GM23338 (cell line): ENCODE results near the gene PTP4A1. TPM values are rescaled to one million over a fixed set of nuclear protein-coding genes. Genes with fewer than 3 reads are reported as not detected.

Experiments
- ATAC-seq: fragments of 200-7000 bp; cut with Tn5 transposase; 3 replicates; pipeline ENCODE4 v1.9.1; 2020
- DNase-seq: peaks from one replicate; pipeline ENCODE4 v3.0.0-alpha.2; 2015; ENCODE audit warnings: low spot score
- H2AFZ ChIP-seq: fragments of 200-600 bp; sonication (generic); 2 replicates; pipeline ENCODE4 v1.8.0; 2016; ENCODE audit warnings: antibody characterized with exemption, mild to moderate bottlenecking, moderate library complexity
- H3F3A ChIP-seq: fragments of 200-600 bp; sonication (generic); replicated peaks from 2 replicates; pipeline ENCODE4 v1.8.0; 2017; ENCODE audit warnings: antibody characterized with exemption, mixed run types, low read depth
- H3K27ac ChIP-seq: fragments of 200-600 bp; sonication (generic); 2 replicates; pipeline ENCODE4 v1.6.1; 2016; ENCODE audit warnings: low read depth
- H3K27me3 ChIP-seq: fragments of 200-600 bp; sonication (generic); 2 replicates; pipeline ENCODE4 v1.8.0; 2016; ENCODE audit warnings: mild to moderate bottlenecking, mixed run types, moderate library complexity; ENCODE audit not compliant: insufficient read depth
- H3K36me3 ChIP-seq: fragments of 200-600 bp; sonication (generic); 2 replicates; pipeline ENCODE4 v1.8.0; 2016; ENCODE audit warnings: mild to moderate bottlenecking; ENCODE audit not compliant: insufficient read depth
- H3K4me1 ChIP-seq: fragments of 200-600 bp; sonication (generic); 2 replicates; pipeline ENCODE4 v1.8.0; 2016; ENCODE audit warnings: mild to moderate bottlenecking, moderate library complexity; ENCODE audit not compliant: insufficient read depth
- H3K4me2 ChIP-seq: fragments of 200-600 bp; sonication (generic); 2 replicates; pipeline ENCODE4 v1.7.1; 2017; ENCODE audit warnings: mixed run types
- H3K4me3 ChIP-seq: fragments of 200-600 bp; sonication (generic); 2 replicates; pipeline ENCODE4 v1.6.1; 2016; ENCODE audit warnings: mixed run types
- H3K79me2 ChIP-seq: fragments of 200-600 bp; sonication (generic); replicated peaks from 2 replicates; pipeline ENCODE4 v1.8.0; 2017; ENCODE audit warnings: mild to moderate bottlenecking; ENCODE audit not compliant: insufficient read depth
- H3K9me2 ChIP-seq: fragments of 200-600 bp; sonication (generic); 2 replicates; pipeline ENCODE4 v1.8.0; 2017; ENCODE audit not compliant: insufficient read depth
- H4K20me1 ChIP-seq: fragments of 200-600 bp; sonication (generic); replicated peaks from 2 replicates; pipeline ENCODE4 v1.8.0; 2017; ENCODE audit warnings: mild to moderate bottlenecking; ENCODE audit not compliant: insufficient read depth
- H3K27ac Mint-ChIP-seq: 2 replicates; pipeline ENCODE4 v1.8.0; 2020; ENCODE audit warnings: inconsistent platforms, mild to moderate bottlenecking, moderate library complexity, mixed read lengths
- H3K27me3 Mint-ChIP-seq: 3 replicates; pipeline ENCODE4 v1.8.0; 2022; ENCODE audit warnings: low read depth, mild to moderate bottlenecking, moderate library complexity, mixed read lengths, inconsistent platforms; ENCODE audit not compliant: insufficient read depth, poor library complexity
- H3K36me3 Mint-ChIP-seq: 3 replicates; pipeline ENCODE4 v1.8.0; 2021; ENCODE audit warnings: low read depth, mild to moderate bottlenecking, inconsistent platforms, moderate library complexity, mixed read lengths
- H3K4me1 Mint-ChIP-seq: 3 replicates; pipeline ENCODE4 v1.8.0; 2020; ENCODE audit warnings: mild to moderate bottlenecking, inconsistent platforms, mixed read lengths
- H3K4me3 Mint-ChIP-seq: 3 replicates; pipeline ENCODE4 v1.8.0; 2021; ENCODE audit warnings: moderate library complexity, mild to moderate bottlenecking, inconsistent platforms, mixed read lengths
- H3K9me3 Mint-ChIP-seq: 3 replicates; pipeline ENCODE4 v1.8.0; 2020; ENCODE audit warnings: moderate library complexity, mild to moderate bottlenecking, inconsistent platforms, mixed read lengths
- CREB1 ChIP-seq: fragments of 250-450 bp; sonication (Bioruptor Pico); IDR thresholded peaks from 2 replicates; pipeline ENCODE4 v1.5.0; 2020; ENCODE audit warnings: low read depth, mild to moderate bottlenecking, moderate library complexity
- EZH2phosphoT487 ChIP-seq: fragments of 200-600 bp; sonication (generic); IDR thresholded peaks from one replicate; pipeline ENCODE4 v1.8.1; 2018; ENCODE audit warnings: antibody characterized with exemption; ENCODE audit not compliant: unreplicated experiment
- JUNB ChIP-seq: IDR thresholded peaks from one replicate; pipeline ENCODE4 v1.6.1; 2016; ENCODE audit warnings: antibody characterized with exemption; ENCODE audit not compliant: unreplicated experiment
- NANOG ChIP-seq: IDR thresholded peaks from 2 replicates; pipeline ENCODE4 v1.6.1; 2016; ENCODE audit warnings: antibody characterized with exemption, borderline replicate concordance
- POLR2AphosphoS5 ChIP-seq: IDR thresholded peaks from 2 replicates; pipeline ENCODE4 v1.6.1; 2016; ENCODE audit warnings: antibody characterized with exemption, low read depth
- REST ChIP-seq: IDR thresholded peaks from one replicate; pipeline ENCODE4 v1.6.1; 2018; ENCODE audit warnings: antibody characterized with exemption; ENCODE audit not compliant: unreplicated experiment
- STAT1 ChIP-seq: IDR thresholded peaks from one replicate; pipeline ENCODE4 v1.6.1; 2016; ENCODE audit warnings: antibody characterized with exemption; ENCODE audit not compliant: unreplicated experiment
- ZNF331 ChIP-seq: fragments of 250-450 bp; sonication (Bioruptor Pico); IDR thresholded peaks from 2 replicates; pipeline ENCODE4 v1.5.0; 2020; ENCODE audit warnings: low read depth, mild to moderate bottlenecking, moderate library complexity
- polyA plus RNA-seq: library from polyadenylated mRNA; unstranded; fragments of >200 nt; fragmentation: Nextera tagmentation; extraction: Ambion mirVana; gene quantifications from 2 replicates; pipeline ENCODE4 v1.2.1, GENCODE V29; 2016
- total RNA-seq: library from RNA; depleted of rRNA; stranded (reverse); fragments of >200 nt; shearing (Covaris generic); gene quantifications from 2 replicates; pipeline ENCODE4 v1.2.3, GENCODE V29; 2014
- TF ChIP-seq, protein P1 (sequence below): fragments of 250-450 bp; sonication (Bioruptor Pico); IDR thresholded peaks from 2 replicates; pipeline ENCODE4 v1.5.0; 2020; ENCODE audit warnings: mild to moderate bottlenecking, moderate library complexity
- TF ChIP-seq, protein P2 (sequence below), 2 experiments: fragments of 200-600 bp in 1 of 2; sonication (generic) in 1 of 2; conservative IDR thresholded peaks; 2 replicates each; pipeline versions ENCODE4 v1.5.1 to v1.6.1; 2016 to 2017; ENCODE audit warnings: antibody characterized with exemption in 2 of 2, low read depth in 2 of 2, mild to moderate bottlenecking in 2 of 2, moderate library complexity in 1 of 2

Gene PTP4A1
- total and polyA plus RNA-seq, 2 experiments from 2014 or later, result 99.0 to 102 TPM

DNA sequence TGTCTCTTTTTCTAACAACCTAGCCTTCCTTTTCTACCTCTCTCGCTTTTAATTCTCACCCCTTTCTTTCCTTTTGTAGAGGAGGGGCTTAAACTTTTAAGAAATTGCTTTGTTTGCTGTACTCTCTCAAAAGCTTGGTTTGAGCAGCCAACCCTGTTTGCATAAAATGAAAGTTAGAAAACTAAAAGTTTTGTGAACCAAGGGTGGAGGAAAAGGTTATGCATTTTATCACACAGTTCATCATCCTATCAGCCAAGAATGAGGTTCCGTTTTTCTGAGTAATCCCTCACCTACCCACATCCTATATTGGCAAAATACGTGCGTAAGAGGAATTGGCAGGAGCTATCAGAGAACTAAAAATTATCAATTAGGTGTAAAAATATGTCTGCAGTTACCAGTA is 42.8 kb upstream of the PTP4A1 start:
- Mint-ChIP-seq H3K36me3 (no peaks in the 10 kb centered on the region), H3K4me3 (no peak overlapping the region), H3K9me3 (peaks cover 7% of the 10 kb centered on the region; the same call in 2 of the 3 replicates), H3K27ac (no peak overlapping the region), H3K27me3 (peaks cover 3% of the 10 kb centered on the region), H3K4me1 (no peaks in the 10 kb centered on the region)
- TF ChIP-seq NANOG (no peak), STAT1 (no peak)
- no peak for ATAC-seq
- Histone ChIP-seq H3K9me2 (no peaks in the 10 kb centered on the region), H3K4me1 (no peaks in the 10 kb centered on the region), H3K27ac (no peak overlapping the region), H3K36me3 (no peaks in the 10 kb centered on the region), H3K4me2 (no peak overlapping the region), H4K20me1 (no peaks in the 10 kb centered on the region), H3K79me2 (no peaks in the 10 kb centered on the region), H3F3A (no peaks in the 10 kb centered on the region), H3K4me3 (no peak overlapping the region), H2AFZ (no peak overlapping the region), H3K27me3 (no peaks in the 10 kb centered on the region)
- DNase-seq, result no peak

- H3K27me3 ChIP-seq, result no peaks in the 10 kb centered on the region
- Mint-ChIP-seq H3K36me3 (no peaks in the 10 kb centered on the region), H3K27ac (no peak overlapping the region), H3K4me3 (no peak overlapping the region), H3K27me3 (peaks cover 3% of the 10 kb centered on the region), H3K4me1 (no peaks in the 10 kb centered on the region), H3K9me3 (peaks cover 5% of the 10 kb centered on the region; the same call in 2 of the 3 replicates)
- H3K9me2 ChIP-seq, result no peaks in the 10 kb centered on the region
- no peaks in the 10 kb centered on the region for H3K4me1 ChIP-seq
- H4K20me1 ChIP-seq, result no peaks in the 10 kb centered on the region
- H3F3A ChIP-seq, result no peaks in the 10 kb centered on the region
- no peaks in the 10 kb centered on the region for H3K79me2 ChIP-seq
- no peak for DNase-seq
- H3K4me2 ChIP-seq, result no peak overlapping the region
- H3K27ac ChIP-seq, result no peak overlapping the region
- ATAC-seq, result no peak
- H2AFZ ChIP-seq, result no peak overlapping the region
- H3K4me3 ChIP-seq, result no peak overlapping the region
- no peaks in the 10 kb centered on the region for H3K36me3 ChIP-seq
- no peak for TF ChIP-seq CREB1 (CRISPR knock-in tag)
- TF ChIP-seq JUNB, result no peak
- TF ChIP-seq NANOG, result no peak
- TF ChIP-seq, protein P1, sequence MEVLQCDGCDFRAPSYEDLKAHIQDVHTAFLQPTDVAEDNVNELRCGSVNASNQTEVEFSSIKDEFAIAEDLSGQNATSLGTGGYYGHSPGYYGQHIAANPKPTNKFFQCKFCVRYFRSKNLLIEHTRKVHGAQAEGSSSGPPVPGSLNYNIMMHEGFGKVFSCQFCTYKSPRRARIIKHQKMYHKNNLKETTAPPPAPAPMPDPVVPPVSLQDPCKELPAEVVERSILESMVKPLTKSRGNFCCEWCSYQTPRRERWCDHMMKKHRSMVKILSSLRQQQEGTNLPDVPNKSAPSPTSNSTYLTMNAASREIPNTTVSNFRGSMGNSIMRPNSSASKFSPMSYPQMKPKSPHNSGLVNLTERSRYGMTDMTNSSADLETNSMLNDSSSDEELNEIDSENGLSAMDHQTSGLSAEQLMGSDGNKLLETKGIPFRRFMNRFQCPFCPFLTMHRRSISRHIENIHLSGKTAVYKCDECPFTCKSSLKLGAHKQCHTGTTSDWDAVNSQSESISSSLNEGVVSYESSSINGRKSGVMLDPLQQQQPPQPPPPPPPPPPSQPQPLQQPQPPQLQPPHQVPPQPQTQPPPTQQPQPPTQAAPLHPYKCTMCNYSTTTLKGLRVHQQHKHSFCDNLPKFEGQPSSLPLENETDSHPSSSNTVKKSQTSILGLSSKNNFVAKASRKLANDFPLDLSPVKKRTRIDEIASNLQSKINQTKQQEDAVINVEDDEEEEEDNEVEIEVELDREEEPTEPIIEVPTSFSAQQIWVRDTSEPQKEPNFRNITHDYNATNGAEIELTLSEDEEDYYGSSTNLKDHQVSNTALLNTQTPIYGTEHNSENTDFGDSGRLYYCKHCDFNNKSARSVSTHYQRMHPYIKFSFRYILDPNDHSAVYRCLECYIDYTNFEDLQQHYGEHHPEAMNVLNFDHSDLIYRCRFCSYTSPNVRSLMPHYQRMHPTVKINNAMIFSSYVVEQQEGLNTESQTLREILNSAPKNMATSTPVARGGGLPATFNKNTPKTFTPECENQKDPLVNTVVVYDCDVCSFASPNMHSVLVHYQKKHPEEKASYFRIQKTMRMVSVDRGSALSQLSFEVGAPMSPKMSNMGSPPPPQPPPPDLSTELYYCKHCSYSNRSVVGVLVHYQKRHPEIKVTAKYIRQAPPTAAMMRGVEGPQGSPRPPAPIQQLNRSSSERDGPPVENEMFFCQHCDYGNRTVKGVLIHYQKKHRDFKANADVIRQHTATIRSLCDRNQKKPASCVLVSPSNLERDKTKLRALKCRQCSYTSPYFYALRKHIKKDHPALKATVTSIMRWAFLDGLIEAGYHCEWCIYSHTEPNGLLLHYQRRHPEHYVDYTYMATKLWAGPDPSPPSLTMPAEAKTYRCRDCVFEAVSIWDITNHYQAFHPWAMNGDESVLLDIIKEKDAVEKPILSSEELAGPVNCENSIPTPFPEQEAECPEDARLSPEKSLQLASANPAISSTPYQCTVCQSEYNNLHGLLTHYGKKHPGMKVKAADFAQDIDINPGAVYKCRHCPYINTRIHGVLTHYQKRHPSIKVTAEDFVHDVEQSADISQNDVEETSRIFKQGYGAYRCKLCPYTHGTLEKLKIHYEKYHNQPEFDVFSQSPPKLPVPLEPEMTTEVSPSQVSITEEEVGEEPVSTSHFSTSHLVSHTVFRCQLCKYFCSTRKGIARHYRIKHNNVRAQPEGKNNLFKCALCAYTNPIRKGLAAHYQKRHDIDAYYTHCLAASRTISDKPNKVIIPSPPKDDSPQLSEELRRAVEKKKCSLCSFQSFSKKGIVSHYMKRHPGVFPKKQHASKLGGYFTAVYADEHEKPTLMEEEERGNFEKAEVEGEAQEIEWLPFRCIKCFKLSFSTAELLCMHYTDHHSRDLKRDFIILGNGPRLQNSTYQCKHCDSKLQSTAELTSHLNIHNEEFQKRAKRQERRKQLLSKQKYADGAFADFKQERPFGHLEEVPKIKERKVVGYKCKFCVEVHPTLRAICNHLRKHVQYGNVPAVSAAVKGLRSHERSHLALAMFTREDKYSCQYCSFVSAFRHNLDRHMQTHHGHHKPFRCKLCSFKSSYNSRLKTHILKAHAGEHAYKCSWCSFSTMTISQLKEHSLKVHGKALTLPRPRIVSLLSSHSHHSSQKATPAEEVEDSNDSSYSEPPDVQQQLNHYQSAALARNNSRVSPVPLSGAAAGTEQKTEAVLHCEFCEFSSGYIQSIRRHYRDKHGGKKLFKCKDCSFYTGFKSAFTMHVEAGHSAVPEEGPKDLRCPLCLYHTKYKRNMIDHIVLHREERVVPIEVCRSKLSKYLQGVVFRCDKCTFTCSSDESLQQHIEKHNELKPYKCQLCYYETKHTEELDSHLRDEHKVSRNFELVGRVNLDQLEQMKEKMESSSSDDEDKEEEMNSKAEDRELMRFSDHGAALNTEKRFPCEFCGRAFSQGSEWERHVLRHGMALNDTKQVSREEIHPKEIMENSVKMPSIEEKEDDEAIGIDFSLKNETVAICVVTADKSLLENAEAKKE (CRISPR knock-in tag), result no peak
- no peak for TF ChIP-seq EZH2phosphoT487
- TF ChIP-seq STAT1, result no peak
- TF ChIP-seq ZNF331 (CRISPR knock-in tag), result no peak
- TF ChIP-seq REST, result no peak
- no peak for TF ChIP-seq POLR2AphosphoS5
- TF ChIP-seq, protein P2, sequence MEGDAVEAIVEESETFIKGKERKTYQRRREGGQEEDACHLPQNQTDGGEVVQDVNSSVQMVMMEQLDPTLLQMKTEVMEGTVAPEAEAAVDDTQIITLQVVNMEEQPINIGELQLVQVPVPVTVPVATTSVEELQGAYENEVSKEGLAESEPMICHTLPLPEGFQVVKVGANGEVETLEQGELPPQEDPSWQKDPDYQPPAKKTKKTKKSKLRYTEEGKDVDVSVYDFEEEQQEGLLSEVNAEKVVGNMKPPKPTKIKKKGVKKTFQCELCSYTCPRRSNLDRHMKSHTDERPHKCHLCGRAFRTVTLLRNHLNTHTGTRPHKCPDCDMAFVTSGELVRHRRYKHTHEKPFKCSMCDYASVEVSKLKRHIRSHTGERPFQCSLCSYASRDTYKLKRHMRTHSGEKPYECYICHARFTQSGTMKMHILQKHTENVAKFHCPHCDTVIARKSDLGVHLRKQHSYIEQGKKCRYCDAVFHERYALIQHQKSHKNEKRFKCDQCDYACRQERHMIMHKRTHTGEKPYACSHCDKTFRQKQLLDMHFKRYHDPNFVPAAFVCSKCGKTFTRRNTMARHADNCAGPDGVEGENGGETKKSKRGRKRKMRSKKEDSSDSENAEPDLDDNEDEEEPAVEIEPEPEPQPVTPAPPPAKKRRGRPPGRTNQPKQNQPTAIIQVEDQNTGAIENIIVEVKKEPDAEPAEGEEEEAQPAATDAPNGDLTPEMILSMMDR (conservative IDR thresholded peaks at IDR 0.05; ENCODE audit: low read depth in 2 of 2), result no peak
Observed at GRCh38 chr6:63530182-63530581, 42.1 kb upstream of the PTP4A1 start.
